Endothelial cell of umbilical vein (primary cell): ENCODE measurements around the gene HDAC4.

Source experiments
- MAX ChIP-seq: IDR thresholded peaks from 2 replicates; pipeline ENCODE4 v1.6.1; 2011; ENCODE audit not compliant: insufficient read depth, insufficient read length
- POLR2A ChIP-seq: IDR thresholded peaks from 2 replicates; pipeline ENCODE4 v1.6.1; 2012; ENCODE audit warnings: low read depth, mild to moderate bottlenecking, control low read depth, low read length
- POLR2AphosphoS5 ChIP-seq: IDR thresholded peaks from 2 replicates; pipeline ENCODE4 v1.6.1; 2012; ENCODE audit warnings: low read depth, mild to moderate bottlenecking, control low read depth, low read length, moderate library complexity; ENCODE audit not compliant: insufficient read depth
- TF ChIP-seq, protein P1 (sequence below), 2 donors: IDR thresholded peaks; 1 replicate in 1 of 2; 2 replicates in 1 of 2; pipeline ENCODE4 v1.5.1; 2011; ENCODE audit warnings: low read length in 2 of 2, mild to moderate bottlenecking in 2 of 2, moderate library complexity in 2 of 2, control low read depth in 1 of 2, inconsistent platforms in 1 of 2, low read depth in 1 of 2; ENCODE audit not compliant: insufficient read depth in 1 of 2; ENCODE audit errors: extremely low read depth in 1 of 2

- TF ChIP-seq, protein P1, sequence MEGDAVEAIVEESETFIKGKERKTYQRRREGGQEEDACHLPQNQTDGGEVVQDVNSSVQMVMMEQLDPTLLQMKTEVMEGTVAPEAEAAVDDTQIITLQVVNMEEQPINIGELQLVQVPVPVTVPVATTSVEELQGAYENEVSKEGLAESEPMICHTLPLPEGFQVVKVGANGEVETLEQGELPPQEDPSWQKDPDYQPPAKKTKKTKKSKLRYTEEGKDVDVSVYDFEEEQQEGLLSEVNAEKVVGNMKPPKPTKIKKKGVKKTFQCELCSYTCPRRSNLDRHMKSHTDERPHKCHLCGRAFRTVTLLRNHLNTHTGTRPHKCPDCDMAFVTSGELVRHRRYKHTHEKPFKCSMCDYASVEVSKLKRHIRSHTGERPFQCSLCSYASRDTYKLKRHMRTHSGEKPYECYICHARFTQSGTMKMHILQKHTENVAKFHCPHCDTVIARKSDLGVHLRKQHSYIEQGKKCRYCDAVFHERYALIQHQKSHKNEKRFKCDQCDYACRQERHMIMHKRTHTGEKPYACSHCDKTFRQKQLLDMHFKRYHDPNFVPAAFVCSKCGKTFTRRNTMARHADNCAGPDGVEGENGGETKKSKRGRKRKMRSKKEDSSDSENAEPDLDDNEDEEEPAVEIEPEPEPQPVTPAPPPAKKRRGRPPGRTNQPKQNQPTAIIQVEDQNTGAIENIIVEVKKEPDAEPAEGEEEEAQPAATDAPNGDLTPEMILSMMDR (IDR thresholded peaks at IDR 0.05; ENCODE audit: extremely low read depth in 1 of 2, insufficient read depth in 1 of 2, low read depth in 1 of 2, low read length in 2 of 2): no peak
- TF ChIP-seq MAX (no peak), POLR2A (no peak), POLR2AphosphoS5 (no peak)
Measured at GRCh38 chr2:239255628-239256349, 145.0 kb downstream of the HDAC4 start.
